NCI-H748 treated with DMSO at 0.1 percent for 48 hours (cell line): Measurements from ENCODE around the gene NSUN6.
"Not testable (repeated sequence)": the region's sequence is repeated elsewhere in the genome, so short reads cannot be mapped to it uniquely, and the experiment has no call there.

Experiments used
- DNase-seq: peaks from one replicate; lab custom pipeline; 2025; lab: John Stamatoyannopoulos, UW

The NSUN6 gene

GRCh38 chr10:18607503-18608378 lies 43.6 kb downstream of the NSUN6 start:
- DNase-seq: no peak

GRCh38 chr10:18606051-18606695 lies 45.2 kb downstream of the NSUN6 start:
- no peak for DNase-seq

- no peak for DNase-seq
Observed at GRCh38 chr10:18601321-18601720, 50.1 kb downstream of the NSUN6 start.

- no peak for DNase-seq
Observed at GRCh38 chr10:18599392-18599791, 52.0 kb downstream of the NSUN6 start.

- DNase-seq: no peak
Observed at GRCh38 chr10:18594574-18595156, 56.7 kb downstream of the NSUN6 start.

GRCh38 chr10:18591141-18591540 lies 60.2 kb downstream of the NSUN6 start:
- not testable (repeated sequence) for DNase-seq

GRCh38 chr10:18586637-18587036 lies 64.8 kb downstream of the NSUN6 start:
- not testable (repeated sequence) for DNase-seq

GRCh38 chr10:18583575-18584270 lies 67.7 kb downstream of the NSUN6 start:
- no peak for DNase-seq

GRCh38 chr10:18582803-18583202 lies 68.6 kb downstream of the NSUN6 start:
- no peak for DNase-seq

- DNase-seq: no peak
Observed at GRCh38 chr10:18577823-18578685, 73.3 kb downstream of the NSUN6 start.

GRCh38 chr10:18576586-18576985 lies 74.8 kb downstream of the NSUN6 start:
- DNase-seq: no peak

- DNase-seq: no peak
Observed at GRCh38 chr10:18572959-18573561, 78.3 kb downstream of the NSUN6 start.

- DNase-seq: no peak
Observed at GRCh38 chr10:18571780-18572179, 79.6 kb downstream of the NSUN6 start.

GRCh38 chr10:18571076-18571475 lies 80.3 kb downstream of the NSUN6 start:
- no peak for DNase-seq

GRCh38 chr10:18570386-18570785 lies 81.0 kb downstream of the NSUN6 start:
- DNase-seq: not testable (repeated sequence)

- no peak for DNase-seq
Observed at GRCh38 chr10:18567343-18567856, 84.0 kb downstream of the NSUN6 start.

GRCh38 chr10:18566177-18566576 lies 85.2 kb downstream of the NSUN6 start:
- DNase-seq: no peak

GRCh38 chr10:18565006-18565405 lies 86.4 kb downstream of the NSUN6 start:
- no peak for DNase-seq

GRCh38 chr10:18563003-18563726 lies 88.2 kb downstream of the NSUN6 start:
- DNase-seq: no peak
